GM18519 (cell line): ENCODE data around the gene SNAPC3.
A peak's percentile ranks its signal among the peaks of the same experiment; 100 is the strongest.
"Not testable (repeated sequence)": the region's sequence is repeated elsewhere in the genome, so short reads cannot be mapped to it uniquely, and the experiment has no call there.

ENCODE experiments used
- ATAC-seq: cut with Tn5 transposase; IDR thresholded peaks from one replicate; pipeline ENCODE4 v1.9.1; 2021; ENCODE audit warnings: mild to moderate bottlenecking, moderate library complexity; ENCODE audit not compliant: unreplicated experiment, low FRiP score

SNAPC3 gene

GRCh38 chr9:15422372-15423230 lies at the start of gene SNAPC3:
Gene SNAPC3, plus strand, starts transcription at chr9:15422876. Its CDS starts 4 bp downstream, at chr9:15422880.
- ATAC-seq = peak; percentile 98

GRCh38 chr9:15373881-15374280 lies 48.8 kb upstream of the SNAPC3 start:
- ATAC-seq = no peak

GRCh38 chr9:15374310-15374709 lies 48.4 kb upstream of the SNAPC3 start:
- ATAC-seq = no peak

GRCh38 chr9:15374825-15375224 lies 47.9 kb upstream of the SNAPC3 start:
- no peak for ATAC-seq

GRCh38 chr9:15377625-15378540 lies 44.8 kb upstream of the SNAPC3 start:
- no peak for ATAC-seq

- ATAC-seq = not testable (repeated sequence)
Observed at GRCh38 chr9:15379317-15379716, 43.4 kb upstream of the SNAPC3 start.

- not testable (repeated sequence) for ATAC-seq
Observed at GRCh38 chr9:15379888-15380287, 42.8 kb upstream of the SNAPC3 start.

- no peak for ATAC-seq
Observed at GRCh38 chr9:15381491-15381890, 41.2 kb upstream of the SNAPC3 start.

GRCh38 chr9:15386465-15386864 lies 36.2 kb upstream of the SNAPC3 start:
- ATAC-seq = no peak

- no peak for ATAC-seq
Observed at GRCh38 chr9:15389173-15389572, 33.5 kb upstream of the SNAPC3 start.

- no peak for ATAC-seq
Observed at GRCh38 chr9:15389631-15390030, 33.0 kb upstream of the SNAPC3 start.

GRCh38 chr9:15390201-15390600 lies 32.5 kb upstream of the SNAPC3 start:
- no peak for ATAC-seq

GRCh38 chr9:15392363-15392762 lies 30.3 kb upstream of the SNAPC3 start:
- no peak for ATAC-seq

- no peak for ATAC-seq
Observed at GRCh38 chr9:15400281-15400941, 22.3 kb upstream of the SNAPC3 start.

GRCh38 chr9:15401266-15401665 lies 21.4 kb upstream of the SNAPC3 start:
- ATAC-seq = no peak

- ATAC-seq = no peak
Observed at GRCh38 chr9:15403155-15403554, 19.5 kb upstream of the SNAPC3 start.

GRCh38 chr9:15404171-15404570 lies 18.5 kb upstream of the SNAPC3 start:
- no peak for ATAC-seq

GRCh38 chr9:15416880-15417279 lies 5.8 kb upstream of the SNAPC3 start:
- peak; percentile 69 for ATAC-seq

- ATAC-seq = no peak
Observed at GRCh38 chr9:15417626-15418025, 5.0 kb upstream of the SNAPC3 start.

GRCh38 chr9:15420796-15421195 lies 1.9 kb upstream of the SNAPC3 start:
- no peak for ATAC-seq

- no peak for ATAC-seq
Observed at GRCh38 chr9:15421532-15421931, 1.1 kb upstream of the SNAPC3 start.
